NCI-H774 (cell line): ENCODE data around the gene PATL1.

ENCODE experiments used
- DNase-seq: peaks from one replicate; lab custom pipeline; 2025; lab: John Stamatoyannopoulos, UW

PATL1 gene

DNA sequence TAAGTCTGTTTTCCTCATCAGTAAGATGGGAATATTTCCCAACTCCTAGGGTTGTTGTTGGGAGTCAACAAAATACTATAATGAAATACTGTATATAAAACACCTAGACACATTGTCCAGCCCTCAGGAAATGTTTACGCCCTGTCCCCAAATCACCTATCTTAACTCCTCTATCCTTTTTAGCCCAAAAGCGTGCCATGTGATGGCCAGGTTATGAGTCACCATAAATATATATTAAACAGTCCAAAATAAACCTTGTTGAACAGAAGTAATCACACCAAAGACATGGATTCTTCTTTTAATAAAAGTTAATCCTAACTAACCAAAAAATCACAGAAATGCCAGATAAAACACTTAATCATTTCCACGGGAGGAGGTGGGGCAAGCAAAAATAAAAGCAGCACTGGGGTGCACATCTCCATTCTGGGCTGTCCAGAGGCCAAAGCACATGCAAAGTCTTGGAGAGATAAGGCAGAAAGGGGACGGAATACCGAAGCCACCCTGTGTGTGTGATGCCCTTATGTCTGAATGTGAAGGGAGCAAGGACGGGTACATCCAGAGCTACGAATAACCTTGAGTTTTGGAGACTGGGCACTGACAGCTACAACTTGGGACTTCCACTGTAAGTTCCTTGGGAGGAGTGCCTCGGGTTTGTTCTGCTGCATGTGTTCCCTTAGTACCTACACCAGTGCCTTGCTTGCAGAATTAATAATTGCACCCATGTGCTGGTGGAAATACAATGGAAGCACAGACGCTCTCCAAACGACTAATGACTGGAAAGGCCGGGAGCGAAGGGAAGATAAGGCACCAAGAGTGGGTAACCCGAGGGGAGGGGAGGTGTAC lies 54.3 kb downstream of the PATL1 start:
- no peak for DNase-seq

DNA sequence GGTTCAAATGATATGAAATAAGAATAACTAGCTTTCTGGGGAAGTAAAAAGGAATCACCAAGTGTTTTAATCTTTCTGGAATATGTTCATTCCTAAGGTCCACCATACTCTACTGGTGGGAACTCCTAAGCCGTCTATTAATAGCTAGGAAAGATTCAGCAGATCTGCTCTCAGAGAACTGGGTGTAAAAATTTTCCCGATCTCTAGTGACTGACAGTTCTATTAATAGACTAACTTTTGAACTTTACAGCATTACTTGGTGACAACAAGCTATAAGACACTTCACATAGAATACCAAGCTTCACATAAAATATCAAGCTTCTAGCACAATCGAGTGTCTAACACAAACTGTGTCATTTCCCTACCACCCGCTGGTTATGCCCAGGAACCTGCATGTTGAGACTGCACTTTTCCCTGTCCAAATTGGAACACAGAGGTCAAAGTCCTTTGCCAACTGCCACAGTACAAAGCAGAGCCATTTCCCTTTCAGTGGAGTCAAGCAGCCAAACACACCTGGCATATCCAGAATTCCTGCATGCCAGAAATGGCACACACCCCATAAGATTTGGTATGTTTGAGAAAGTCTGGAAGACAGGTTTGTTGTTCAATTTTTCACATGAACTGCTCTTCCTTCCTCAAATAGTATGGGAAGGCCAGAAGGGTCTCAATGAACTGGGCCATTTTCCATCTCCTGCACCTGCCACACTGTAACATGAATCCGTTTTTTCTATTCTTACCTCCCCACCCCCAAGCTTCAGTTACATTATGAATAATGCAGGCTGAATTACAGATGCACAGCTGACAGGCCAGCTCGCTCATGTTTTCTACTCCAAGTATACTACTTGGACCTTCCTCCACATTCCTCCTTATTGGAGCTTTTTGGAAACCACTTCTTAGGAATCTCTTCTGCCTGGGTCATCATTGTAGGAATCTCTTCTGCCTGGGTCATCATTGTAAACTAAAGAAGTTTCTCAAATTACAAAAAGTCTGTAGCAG lies 57.0 kb downstream of the PATL1 start:
- DNase-seq = no peak

- no peak for DNase-seq
These were observed 58.5 kb downstream of the PATL1 start for GRCh38 chr11:59610289-59610688.

DNA sequence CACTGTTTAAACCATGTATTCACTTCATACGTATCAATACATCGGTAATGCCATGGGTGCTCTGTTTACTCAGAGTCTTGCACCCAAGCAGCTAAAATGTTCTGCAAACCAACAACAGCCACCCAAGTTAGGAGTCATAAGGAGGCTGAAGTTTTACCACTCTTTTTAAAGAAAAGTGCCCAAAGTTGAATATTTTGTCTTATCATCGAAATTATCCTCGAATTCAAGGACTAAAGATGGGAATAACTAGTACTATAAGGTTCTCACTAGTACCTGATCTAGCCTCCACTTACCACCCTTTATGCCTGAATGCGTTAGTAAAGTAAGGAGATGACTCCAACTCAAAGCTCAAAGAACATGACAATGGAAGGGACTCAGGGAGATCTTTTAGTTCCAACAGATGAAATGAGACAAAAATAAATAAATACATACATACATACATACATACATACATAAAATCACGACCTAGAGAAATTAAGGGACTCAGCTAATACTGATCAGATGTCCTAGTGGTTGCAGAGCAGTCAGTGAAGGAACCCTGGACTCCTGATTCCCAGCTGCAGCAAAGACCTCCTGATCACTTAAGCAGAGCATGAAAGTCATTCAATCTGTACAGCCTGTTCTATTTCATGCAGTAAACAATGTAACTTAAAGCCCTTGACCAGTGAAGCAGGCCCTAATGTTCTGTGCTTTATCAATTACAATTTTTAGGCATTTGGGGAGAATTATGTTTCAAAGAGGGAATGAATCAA lies 61.0 kb downstream of the PATL1 start:
- no peak for DNase-seq

GRCh38 chr11:59602432-59602831 lies 66.4 kb downstream of the PATL1 start:
- no peak for DNase-seq

DNA sequence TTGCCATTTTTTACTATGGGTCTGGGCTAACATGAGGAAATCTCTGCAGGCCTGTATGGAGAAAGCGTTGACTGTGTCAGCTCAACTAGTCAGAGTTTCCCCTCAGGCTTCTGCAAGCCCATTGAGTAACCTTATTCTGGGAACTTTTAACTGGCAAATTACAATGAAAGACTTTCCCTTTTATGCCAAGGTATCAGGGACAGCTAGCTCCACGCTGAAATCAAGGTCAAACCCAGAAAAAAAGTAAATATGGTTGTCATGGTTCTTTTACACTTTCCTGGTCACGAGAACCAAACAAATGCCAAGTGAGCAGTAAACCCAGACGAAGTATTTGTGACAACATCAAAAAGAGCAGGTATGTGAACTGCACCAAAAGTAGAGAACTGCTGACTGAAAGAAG lies 67.0 kb downstream of the PATL1 start:
- no peak for DNase-seq

DNA sequence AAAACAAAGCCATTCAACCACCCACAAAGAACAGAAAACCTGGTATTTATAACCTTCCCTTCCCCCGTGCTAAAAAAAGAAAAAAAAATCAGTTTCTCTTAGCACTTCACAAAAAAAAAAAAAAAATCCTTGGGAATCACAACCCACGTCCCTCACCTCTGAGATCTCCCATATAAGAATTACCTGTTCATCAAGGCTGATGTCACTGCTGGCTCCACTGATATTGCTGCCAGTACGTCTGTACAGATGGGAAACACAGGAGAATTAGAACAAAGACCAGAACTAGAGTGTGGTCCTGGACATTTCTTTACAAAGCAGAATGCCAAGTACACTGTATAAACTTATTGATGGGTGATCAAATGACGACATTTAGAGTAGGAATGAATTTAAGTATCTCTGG lies 68.2 kb downstream of the PATL1 start:
- DNase-seq = no peak

DNA sequence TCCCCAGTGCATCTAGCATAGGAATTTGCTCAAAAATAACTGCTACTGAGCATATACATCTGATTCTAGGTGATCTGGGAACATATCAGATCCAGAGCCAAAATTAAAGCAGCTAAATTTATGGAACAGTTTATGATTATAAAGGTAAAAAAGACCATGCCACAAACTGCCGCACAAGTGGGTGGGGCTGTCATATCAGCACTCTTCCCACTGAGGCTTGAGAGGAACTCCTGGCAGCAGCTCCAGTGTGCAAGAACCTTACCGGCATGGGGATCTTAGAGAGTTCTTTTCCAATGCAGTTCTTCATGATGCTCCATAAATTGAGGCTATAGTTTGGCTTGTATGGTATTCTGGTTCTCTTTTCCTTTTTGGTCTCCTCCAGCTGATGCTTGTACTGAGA lies 68.6 kb downstream of the PATL1 start:
- DNase-seq = no peak

- DNase-seq = no peak
These were observed 69.9 kb downstream of the PATL1 start for GRCh38 chr11:59598961-59599360.
